ENCODE measurements around the gene NACC1. TPM values are rescaled to one million over a fixed set of nuclear protein-coding genes. Genes with fewer than 3 reads are reported as not detected.
A peak's percentile ranks its signal among the peaks of the same experiment; 100 is the strongest.

NACC1 gene
- total and polyA plus RNA-seq, 2 of the 8 experiments (the other 6 are each of a cell fraction or from before 2014, with no cell fraction given), result 234 to 301 TPM

- Histone ChIP-seq H3K36me3 (ENCODE audit: control insufficient read depth in 2 of 4, insufficient read depth in 4 of 4, low read length in 3 of 4) (no peaks in the 10 kb centered on the region), H2AFZ (ENCODE audit: low read length) (no peak overlapping the region), H3K9ac (replicated peaks in 1 of 4; ENCODE audit: extremely low read depth in 1 of 4, low read depth in 3 of 4, low read length in 3 of 4) (no peak overlapping the region), H3K14ac (ENCODE audit: insufficient read length) (no peak overlapping the region), H3K9me3 (ENCODE audit: insufficient read depth in 2 of 2, low read depth in 1 of 2, low read length in 1 of 2) (no peaks in the 10 kb centered on the region), H2BK5ac (ENCODE audit: low read depth, low read length) (0 out of 2 replicates have a peak overlapping the region, but pooled peaks have one; percentile 24), H3K23ac (ENCODE audit: insufficient read length) (no peak overlapping the region), H4K5ac (ENCODE audit: insufficient read length, low read depth, low read length) (no peak overlapping the region), H3K27me3 (replicated peaks in 1 of 4; ENCODE audit: control insufficient read depth in 3 of 4, extremely low read depth in 1 of 4, insufficient read depth in 3 of 4, low read length in 3 of 4) (peaks cover 31 to 60% (median 53%) of the 10 kb centered on the region in 4 experiments), H3K4me3 (ENCODE audit: extremely low read depth in 1 of 4, insufficient read depth in 2 of 4, low read depth in 3 of 4, low read length in 4 of 4) (peak overlapping the region in 2 of 4 experiments; percentile 36 to 55; a peak in 2 of 8 replicates), H3K23me2 (ENCODE audit: low read depth, low read length) (peaks cover 6% of the 10 kb centered on the region; the same call in 1 of the 2 replicates), H3K27ac (ENCODE audit: low read depth, low read length) (no peak overlapping the region), H3K18ac (ENCODE audit: extremely low read depth, low read length) (peak overlapping the region; percentile 48; the same call in 1 of the 2 replicates), H4K20me1 (replicated peaks in 1 of 2; ENCODE audit: control insufficient read depth in 1 of 2, insufficient read depth in 2 of 2, low read length in 2 of 2) (peaks cover 0 to 16% of the 10 kb centered on the region in 2 experiments), H3K4me1 (replicated peaks in 1 of 4; ENCODE audit: control insufficient read depth in 3 of 4, insufficient read depth in 4 of 4, low read length in 3 of 4) (peaks cover 0 to 27% (median 9%) of the 10 kb centered on the region in 4 experiments; a peak in 5 of 7 replicates), H2BK15ac (ENCODE audit: low read length) (0 out of 2 replicates have a peak overlapping the region, but pooled peaks have one; percentile 72), H4K91ac (replicated peaks; ENCODE audit: insufficient read length, low read length) (peak overlapping the region; percentile 44), H2BK120ac (replicated peaks; ENCODE audit: low read depth, low read length) (no peak overlapping the region), H3K79me2 (ENCODE audit: control insufficient read depth in 1 of 2, insufficient read depth in 2 of 2, low read length in 2 of 2) (no peaks in the 10 kb centered on the region), H3K79me1 (ENCODE audit: low read depth, low read length) (no peaks in the 10 kb centered on the region), H4K8ac (ENCODE audit: extremely low read depth, insufficient read depth, low read length) (no peak overlapping the region; the same call in 1 of the 2 replicates), H2BK20ac (ENCODE audit: low read length) (no peak overlapping the region), H3K4me2 (ENCODE audit: insufficient read depth in 1 of 2, low read depth in 2 of 2, low read length in 2 of 2) (peak overlapping the region; percentile 42 to 63; a peak in 1 of 4 replicates), H3K56ac (replicated peaks; ENCODE audit: insufficient read length, low read depth, low read length) (no peak overlapping the region), H2AK5ac (ENCODE audit: low read depth, low read length) (no peak overlapping the region; the same call in 1 of the 2 replicates), H3K4ac (replicated peaks; ENCODE audit: insufficient read length, low read depth, low read length) (no peak overlapping the region), H2BK12ac (ENCODE audit: low read depth, low read length) (peak overlapping the region; percentile 68; the same call in 1 of the 2 replicates)
- DNase-seq (ENCODE audit: low read depth in 1 of 2, low spot score in 2 of 2), result no peak
- ChIA-PET POLR2A (ENCODE audit: partially characterized antibody) (interaction anchor here (0.8 to 11.6 kb wide), 6 partner anchors 8 to 74 kb away, joined by 3 to 141 read pairs (median 6); partner anchors contain the start of genes NACC1 and TRMT1), CTCF (ENCODE audit: partially characterized antibody) (interaction anchor here (0.5 to 2.9 kb wide), 21 partner anchors 9 to 363 kb away, joined by 3 to 16 read pairs (median 5); no protein-coding TSS in a partner anchor)
- no peak for TF ChIP-seq GTF2F1 (IDR thresholded peaks at IDR 0.05; ENCODE audit: borderline replicate concordance, low read depth, low read length)
- no peak for TF ChIP-seq KDM4A (IDR thresholded peaks at IDR 0.05; ENCODE audit: low read depth, low read length, severe bottlenecking)
- WGBS, 2 experiments (ENCODE audit: extremely low coverage in 1 of 2, insufficient coverage in 1 of 2, insufficient read length in 1 of 2, insufficient replicate concordance in 2 of 2, low coverage in 1 of 2, low lambda C conversion rate in 2 of 2, missing lambda C conversion rate in 1 of 2), result 90% methylated on average over 7 of the region's 7 CpGs; no CpG with 5 or more reads in 1 of the 2 experiments
- FAIRE-seq, result no peak
These were observed 16.3 kb upstream of the NACC1 start for GRCh38 chr19:13101590-13102415.

All from H1 (cell line).